GM21717 (cell line): ENCODE measurements around the gene FGGY.
"Not testable (repeated sequence)": the region's sequence is repeated elsewhere in the genome, so short reads cannot be mapped to it uniquely, and the experiment has no call there.

Experiments used
- ATAC-seq: cut with Tn5 transposase; IDR thresholded peaks from one replicate; pipeline ENCODE4 v1.9.1; 2021; ENCODE audit warnings: mild to moderate bottlenecking, moderate library complexity; ENCODE audit not compliant: unreplicated experiment

FGGY gene

GRCh38 chr1:59605184-59605583, 308.3 kb downstream of the FGGY start:
- ATAC-seq: no peak

- ATAC-seq: no peak
These were observed 308.9 kb downstream of the FGGY start for GRCh38 chr1:59605761-59606160.

- ATAC-seq: no peak
These were observed 312.4 kb downstream of the FGGY start for GRCh38 chr1:59609245-59609644.

GRCh38 chr1:59610499-59610898, 313.6 kb downstream of the FGGY start:
- ATAC-seq: not testable (repeated sequence)

GRCh38 chr1:59617434-59617833, 320.5 kb downstream of the FGGY start:
- no peak for ATAC-seq

- ATAC-seq: no peak
These were observed 322.7 kb downstream of the FGGY start for GRCh38 chr1:59619557-59619956.

GRCh38 chr1:59625384-59625783, 328.5 kb downstream of the FGGY start:
- no peak for ATAC-seq

- no peak for ATAC-seq
These were observed 334.8 kb downstream of the FGGY start for GRCh38 chr1:59631561-59632255.

GRCh38 chr1:59635097-59635496, 338.2 kb downstream of the FGGY start:
- no peak for ATAC-seq

- ATAC-seq: no peak
These were observed 341.4 kb downstream of the FGGY start for GRCh38 chr1:59638231-59638711.

- no peak for ATAC-seq
These were observed 342.4 kb downstream of the FGGY start for GRCh38 chr1:59639266-59639665.

- ATAC-seq: no peak
These were observed 344.0 kb downstream of the FGGY start for GRCh38 chr1:59640851-59641250.

- no peak for ATAC-seq
These were observed 344.9 kb downstream of the FGGY start for GRCh38 chr1:59641836-59642235.

- ATAC-seq: no peak
These were observed 346.6 kb downstream of the FGGY start for GRCh38 chr1:59643526-59643925.

GRCh38 chr1:59645893-59646292, 349.0 kb downstream of the FGGY start:
- no peak for ATAC-seq

GRCh38 chr1:59653142-59653958, 356.5 kb downstream of the FGGY start:
- ATAC-seq: not testable (repeated sequence)

- no peak for ATAC-seq
These were observed 357.1 kb downstream of the FGGY start for GRCh38 chr1:59653968-59654367.

- ATAC-seq: no peak
These were observed 361.1 kb downstream of the FGGY start for GRCh38 chr1:59657873-59658465.

- ATAC-seq: no peak
These were observed 367.3 kb downstream of the FGGY start for GRCh38 chr1:59664166-59664565.

GRCh38 chr1:59666106-59666505, 369.2 kb downstream of the FGGY start:
- ATAC-seq: no peak

GRCh38 chr1:59667020-59667419, 370.1 kb downstream of the FGGY start:
- ATAC-seq: no peak
